GM12878 (cell line): ENCODE data around the gene FGB. TPM values are rescaled to one million over a fixed set of nuclear protein-coding genes. Genes with fewer than 3 reads are reported as not detected.

ENCODE experiments used
- ATAC-seq: fragments of 200-7000 bp; cut with Tn5 transposase; 3 replicates; pipeline ENCODE4 v1.9.1; 2020; ENCODE audit warnings: mild to moderate bottlenecking, moderate library complexity
- BruUV-seq: library from RNA; stranded (reverse); fragments of 400-500 nt; replicated peaks from 2 replicates; lab custom pipeline; 2021; lab: Mats Ljungman, UMichigan
- CTCF ChIA-PET: fragments of 300-600 bp; sonication (Branson Sonifier 250); formaldehyde crosslinking; extraction: SDS; loops from one replicate; lab custom pipeline; 2021; ENCODE audit warnings: inconsistent platforms; lab: Yijun Ruan, JAX
- POLR2A ChIA-PET: fragments of 350-600 bp; formaldehyde crosslinking; extraction: SDS; loops from one replicate; lab custom pipeline; 2021; ENCODE audit warnings: inconsistent platforms; lab: Charles Lee
- RAD21 ChIA-PET: fragments of 300-600 bp; sonication (Branson Sonifier 250); formaldehyde crosslinking; loops from one replicate; lab custom pipeline; 2023; ENCODE audit warnings: antibody characterized with exemption; ENCODE audit not compliant: unreplicated experiment; lab: Charles Lee
- SMC1A ChIA-PET: fragments of 300-600 bp; sonication (Branson Sonifier 250); formaldehyde crosslinking; loops from one replicate; lab custom pipeline; 2023; ENCODE audit not compliant: unreplicated experiment, uncharacterized antibody; lab: Charles Lee
- DNase-seq: peaks from one replicate; pipeline ENCODE4 v3.0.0-alpha.2; 2011; ENCODE audit warnings: low read depth, low spot score
- FAIRE-seq: peaks from 3 replicates; lab custom pipeline; 2011; peaks lifted over from hg19 to GRCh38; lab: Jason Lieb, UNC
- H2AFZ ChIP-seq: 2 replicates; pipeline ENCODE4 v1.6.0; 2011; ENCODE audit warnings: low read depth, low read length, control low read depth; ENCODE audit not compliant: control insufficient read depth
- H3K27ac ChIP-seq: 2 replicates; pipeline ENCODE4 v1.5.1; 2011; ENCODE audit warnings: control low read depth; ENCODE audit not compliant: control insufficient read depth, insufficient read depth
- H3K27me3 ChIP-seq, 2 experiments: replicated peaks in 1 of 2; 2 replicates each; pipeline versions ENCODE4 v1.6.0 to v1.6.1; 2011; ENCODE audit warnings: low read length in 1 of 2; ENCODE audit not compliant: control insufficient read depth in 2 of 2, insufficient read depth in 2 of 2
- H3K36me3 ChIP-seq, 2 experiments: 2 replicates each; pipeline ENCODE4 v1.5.1; 2011; ENCODE audit warnings: low read length in 1 of 2; ENCODE audit not compliant: control insufficient read depth in 2 of 2, insufficient read depth in 2 of 2
- H3K4me1 ChIP-seq: 2 replicates; pipeline ENCODE4 v1.6.1; 2011; ENCODE audit warnings: mild to moderate bottlenecking, low read length, moderate library complexity, mixed read lengths; ENCODE audit not compliant: control insufficient read depth, insufficient read depth
- H3K4me2 ChIP-seq: 2 replicates; pipeline ENCODE4 v1.6.0; 2011; ENCODE audit warnings: control low read depth; ENCODE audit not compliant: control insufficient read depth, insufficient read depth
- H3K4me3 ChIP-seq: fragments of 200-600 bp; sonication (generic); 2 replicates; pipeline ENCODE4 v1.5.1; 2016
- H3K79me2 ChIP-seq: 2 replicates; pipeline ENCODE4 v1.6.0; 2011; ENCODE audit warnings: low read length; ENCODE audit not compliant: control insufficient read depth, insufficient read depth
- H3K9ac ChIP-seq: 2 replicates; pipeline ENCODE4 v1.8.0; 2011; ENCODE audit warnings: low read length, control low read depth, mixed read lengths; ENCODE audit not compliant: control insufficient read depth, insufficient read depth
- H3K9me3 ChIP-seq: replicated peaks from 3 replicates; pipeline ENCODE4 v1.5.1; 2011; ENCODE audit warnings: mild to moderate bottlenecking, low read length; ENCODE audit not compliant: control insufficient read depth, insufficient read depth
- H4K20me1 ChIP-seq: 2 replicates; pipeline ENCODE4 v1.6.0; 2011; ENCODE audit not compliant: control insufficient read depth, insufficient read depth
- CBX5 ChIP-seq: sonication (generic); IDR thresholded peaks from 2 replicates; pipeline ENCODE4 v1.6.1; 2016; ENCODE audit warnings: low read depth, moderate library complexity, mild to moderate bottlenecking, inconsistent platforms
- CEBPZ ChIP-seq: fragments of 150-350 bp; IDR thresholded peaks from 2 replicates; pipeline ENCODE4 v1.6.1; 2016; ENCODE audit warnings: low read depth, low read length
- HSF1 ChIP-seq: fragments of 150-350 bp; IDR thresholded peaks from 2 replicates; pipeline ENCODE4 v1.6.1; 2014; ENCODE audit warnings: mild to moderate bottlenecking, low read depth, low read length
- KLF5 ChIP-seq: fragments of 450-650 bp; IDR thresholded peaks from 2 replicates; pipeline ENCODE4 v1.6.1; 2014; ENCODE audit warnings: mild to moderate bottlenecking; ENCODE audit not compliant: partially characterized antibody
- MTA2 ChIP-seq: fragments of 450-650 bp; IDR thresholded peaks from 2 replicates; pipeline ENCODE4 v1.6.1; 2016; ENCODE audit warnings: low read depth, mild to moderate bottlenecking, moderate library complexity
- PBX3 ChIP-seq: IDR thresholded peaks from 2 replicates; pipeline ENCODE4 v1.6.1; 2011; ENCODE audit warnings: mild to moderate bottlenecking, low read depth, low read length, moderate library complexity; ENCODE audit not compliant: insufficient replicate concordance
- SIN3A ChIP-seq: IDR thresholded peaks from 2 replicates; pipeline ENCODE4 v1.6.1; 2012; ENCODE audit warnings: low read depth, low read length, improper control_type of control experiment
- SREBF1 ChIP-seq: IDR thresholded peaks from 2 replicates; pipeline ENCODE4 v1.6.1; 2012; ENCODE audit warnings: mild to moderate bottlenecking, low read length
- SUPT20H ChIP-seq: IDR thresholded peaks from 2 replicates; pipeline ENCODE4 v1.6.1; 2011; ENCODE audit warnings: low read depth, mild to moderate bottlenecking, low read length, moderate library complexity, borderline replicate concordance; ENCODE audit not compliant: control insufficient read depth
- ZBTB4 ChIP-seq: fragments of 450-650 bp; formaldehyde crosslinking; IDR thresholded peaks from 2 replicates; pipeline ENCODE4 v1.4.0; 2022; ENCODE audit warnings: mild to moderate bottlenecking, moderate library complexity
- WGBS: methylation state at CpG from one replicate; pipeline ENCODE4 v1.1.6; 2016; ENCODE audit warnings: low lambda C conversion rate; ENCODE audit not compliant: insufficient replicate concordance, insufficient coverage; ENCODE audit errors: missing lambda C conversion rate; 5-methylcytosine and 5-hydroxymethylcytosine counted together
- in situ Hi-C: fragments of 300-500 bp; cut with MboI; formaldehyde crosslinking; loops from 9 replicates; pipeline ENCODE4 v1.14.3; 2018; ENCODE audit warnings: mixed read lengths
- intact Hi-C: fragments of 100-400 bp; cut with micrococcal nuclease; formaldehyde crosslinking; loops from one replicate; pipeline ENCODE4 v1.14.2; 2022; ENCODE audit not compliant: unreplicated experiment
- polyA plus RNA-seq, 11 experiments: library from polyadenylated mRNA; depleted of rRNA in 4 of 11; unstranded in 6 of 11; stranded (reverse) in 5 of 11; fragments of >200 nt; fragmentation: Nextera tagmentation in 4 of 11; fragmentation: Illumina TruSeq in 1 of 11; extraction: Ambion mirVana in 4 of 11; extraction: Trizol in 1 of 11; gene quantifications; 1 replicate in 1 of 11; 2 replicates in 10 of 11; pipeline versions ENCODE4 v1.2.1 to v1.2.3, GENCODE V29; 2011 to 2016; ENCODE audit warnings: inconsistent platforms in 2 of 11, missing spikeins in 2 of 11, low read depth in 1 of 11
- total RNA-seq, 4 experiments: library from RNA; depleted of rRNA in 3 of 4; stranded (reverse); fragments of >200 nt in 3 of 4; fragmentation: Illumina TruSeq in 1 of 4; extraction: Trizol in 1 of 4; gene quantifications; 2 replicates each; pipeline versions ENCODE4 v1.2.1 to v1.2.3, GENCODE V29; 2013 to 2021

Gene FGB
- total and polyA plus RNA-seq, 10 of the 15 experiments (the other 5 are each of a cell fraction or from before 2014, with no cell fraction given): 0.04 to 2.7 TPM; not detected in 8

GRCh38 chr4:154606728-154607723 lies 44.2 kb downstream of the FGB start:
- intact Hi-C loops: no loop called here
- in situ Hi-C loops: no loop called here
- WGBS: 24% methylated on average over 6 of the region's 6 CpGs
- no peaks in the 10 kb centered on the region for H3K9me3 ChIP-seq
- H3K36me3 ChIP-seq: no peaks in the 10 kb centered on the region
- ChIA-PET POLR2A (no interaction called here), RAD21 (no interaction called here), SMC1A (interaction anchor here (0.7 kb wide), 1 partner anchor 13 kb away, joined by 3 read pairs; no protein-coding TSS in a partner anchor), CTCF (interaction anchor here (1.0 to 1.6 kb wide), 2 partner anchors 12 to 13 kb away, joined by 3 to 7 read pairs; no protein-coding TSS in a partner anchor)
- no peaks in the 10 kb centered on the region for H3K79me2 ChIP-seq
- no peaks in the 10 kb centered on the region for H3K4me1 ChIP-seq
- H3K27ac ChIP-seq: no peak overlapping the region
- no peaks in the 10 kb centered on the region for H4K20me1 ChIP-seq
- H2AFZ ChIP-seq: no peak overlapping the region
- no peak overlapping the region for H3K4me2 ChIP-seq
- no peaks in the 10 kb centered on the region for H3K27me3 ChIP-seq
- no peak overlapping the region for H3K9ac ChIP-seq
- no TSS peak for BruUV-seq
- no peak for ATAC-seq
- H3K4me3 ChIP-seq: no peak overlapping the region
- FAIRE-seq: no peak
- DNase-seq: no peak
- no peak for TF ChIP-seq SUPT20H
- no peak for TF ChIP-seq ZBTB4 (CRISPR knock-in tag)
- TF ChIP-seq KLF5: no peak
- no peak for TF ChIP-seq CBX5
- no peak for TF ChIP-seq PBX3
- TF ChIP-seq SREBF1: no peak
- no peak for TF ChIP-seq MTA2
- no peak for TF ChIP-seq HSF1
- no peak for TF ChIP-seq CEBPZ
- TF ChIP-seq SIN3A: no peak
